Measurements from ENCODE around the gene DDIT3. TPM values are rescaled to one million over a fixed set of nuclear protein-coding genes. Genes with fewer than 3 reads are reported as not detected.

Gene DDIT3
- total RNA-seq, 1 experiment from 2014 or later: 84.7 TPM

- ChIA-PET POLR2A (no interaction called here), RAD21 (ENCODE audit: low non-redundant PET in 1 of 2, low total read pairs in 2 of 2, uncharacterized antibody in 2 of 2, unreplicated experiment in 2 of 2) (no interaction called here), CTCF (interaction anchor here (1.9 kb wide), 1 partner anchor 11 kb away, joined by 6 read pairs; no protein-coding TSS in a partner anchor)
- BruUV-seq (replicated peaks): no TSS peak
- Histone ChIP-seq H3K9me2 (ENCODE audit: insufficient read depth) (no peaks in the 10 kb centered on the region), H4K20me1 (ENCODE audit: insufficient read depth) (no peaks in the 10 kb centered on the region), H3K4me1 (ENCODE audit: control insufficient read depth in 1 of 2, insufficient read depth in 2 of 2, low read length in 2 of 2) (no peaks in the 10 kb centered on the region), H2AFZ (ENCODE audit: low read depth, low read length, poor library complexity, severe bottlenecking) (no peak overlapping the region), H3K36me3 (ENCODE audit: control insufficient read depth in 1 of 2, insufficient read depth in 2 of 2, low read length in 2 of 2) (no peaks in the 10 kb centered on the region), H3K27ac (ENCODE audit: low read depth, low read length) (no peak overlapping the region), H3K27me3 (ENCODE audit: insufficient read depth, low read length) (peaks cover 38% of the 10 kb centered on the region), H3K9me3 (ENCODE audit: control insufficient read depth in 1 of 2, insufficient read depth in 1 of 2, low read depth in 1 of 2, low read length in 2 of 2) (no peaks in the 10 kb centered on the region), H3K9ac (ENCODE audit: low read length) (no peak overlapping the region), H3K4me2 (ENCODE audit: low read length) (no peak overlapping the region), H3K79me2 (ENCODE audit: insufficient read depth, low read length) (no peaks in the 10 kb centered on the region), H3K4me3 (replicated peaks in 1 of 2; ENCODE audit: low read depth in 1 of 2, low read length in 2 of 2) (no peak overlapping the region)
- intact Hi-C loops (cut with micrococcal nuclease): no loop called here
- DNase-seq (ENCODE audit: low read depth, low spot score): no peak
- TF ChIP-seq, protein P1, sequence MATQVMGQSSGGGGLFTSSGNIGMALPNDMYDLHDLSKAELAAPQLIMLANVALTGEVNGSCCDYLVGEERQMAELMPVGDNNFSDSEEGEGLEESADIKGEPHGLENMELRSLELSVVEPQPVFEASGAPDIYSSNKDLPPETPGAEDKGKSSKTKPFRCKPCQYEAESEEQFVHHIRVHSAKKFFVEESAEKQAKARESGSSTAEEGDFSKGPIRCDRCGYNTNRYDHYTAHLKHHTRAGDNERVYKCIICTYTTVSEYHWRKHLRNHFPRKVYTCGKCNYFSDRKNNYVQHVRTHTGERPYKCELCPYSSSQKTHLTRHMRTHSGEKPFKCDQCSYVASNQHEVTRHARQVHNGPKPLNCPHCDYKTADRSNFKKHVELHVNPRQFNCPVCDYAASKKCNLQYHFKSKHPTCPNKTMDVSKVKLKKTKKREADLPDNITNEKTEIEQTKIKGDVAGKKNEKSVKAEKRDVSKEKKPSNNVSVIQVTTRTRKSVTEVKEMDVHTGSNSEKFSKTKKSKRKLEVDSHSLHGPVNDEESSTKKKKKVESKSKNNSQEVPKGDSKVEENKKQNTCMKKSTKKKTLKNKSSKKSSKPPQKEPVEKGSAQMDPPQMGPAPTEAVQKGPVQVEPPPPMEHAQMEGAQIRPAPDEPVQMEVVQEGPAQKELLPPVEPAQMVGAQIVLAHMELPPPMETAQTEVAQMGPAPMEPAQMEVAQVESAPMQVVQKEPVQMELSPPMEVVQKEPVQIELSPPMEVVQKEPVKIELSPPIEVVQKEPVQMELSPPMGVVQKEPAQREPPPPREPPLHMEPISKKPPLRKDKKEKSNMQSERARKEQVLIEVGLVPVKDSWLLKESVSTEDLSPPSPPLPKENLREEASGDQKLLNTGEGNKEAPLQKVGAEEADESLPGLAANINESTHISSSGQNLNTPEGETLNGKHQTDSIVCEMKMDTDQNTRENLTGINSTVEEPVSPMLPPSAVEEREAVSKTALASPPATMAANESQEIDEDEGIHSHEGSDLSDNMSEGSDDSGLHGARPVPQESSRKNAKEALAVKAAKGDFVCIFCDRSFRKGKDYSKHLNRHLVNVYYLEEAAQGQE (IDR thresholded peaks at IDR 0.05; ENCODE audit: low read depth): no peak
- no peak for ATAC-seq
Observed at GRCh38 chr12:57470286-57470969, 49.9 kb downstream of the DDIT3 start.

DNA sequence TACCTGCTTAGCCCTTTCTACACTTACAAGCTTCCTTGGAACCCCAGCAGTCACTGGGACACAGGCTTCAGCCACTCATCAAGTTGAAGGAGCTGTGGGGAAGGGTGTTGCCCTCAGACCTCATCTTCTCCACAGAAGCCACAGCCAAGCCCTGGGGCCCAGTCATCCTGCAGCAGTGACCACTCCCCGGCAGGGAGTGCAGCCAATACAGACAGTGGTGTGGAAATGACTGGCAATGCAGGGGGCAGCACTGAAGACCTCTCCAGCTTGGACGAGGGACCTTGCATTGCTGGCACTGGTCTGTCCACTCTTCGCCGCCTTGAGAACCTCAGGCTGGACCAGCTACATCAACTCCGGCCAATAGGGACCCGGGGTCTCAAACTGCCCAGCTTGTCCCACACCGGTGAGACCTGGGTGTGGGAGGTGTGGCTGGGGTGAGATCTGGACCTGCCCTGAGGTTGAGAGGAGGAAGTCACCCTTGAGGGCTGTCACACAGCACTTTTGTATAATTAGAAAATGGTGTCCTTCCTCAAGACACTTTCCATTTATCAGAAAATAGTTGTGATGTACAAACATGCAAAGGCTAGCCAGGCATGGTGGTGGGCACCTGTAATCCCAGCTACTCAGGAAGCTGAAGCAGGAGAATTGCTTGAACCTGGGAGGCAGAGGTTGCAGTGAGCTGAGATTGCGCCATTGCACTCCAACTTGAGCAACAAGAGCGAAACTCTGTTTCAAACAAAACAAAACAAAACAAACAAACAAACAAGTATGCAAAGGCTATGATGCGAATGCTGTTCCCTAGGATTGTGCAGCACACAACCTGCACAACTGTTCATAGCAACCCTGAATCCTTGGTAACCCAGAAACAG is 50.8 kb downstream of the DDIT3 start:
- RAD21 ChIA-PET (ENCODE audit: low non-redundant PET in 1 of 2, low total read pairs in 2 of 2, uncharacterized antibody in 2 of 2, unreplicated experiment in 2 of 2): no interaction called here
- H3K36me3 ChIP-seq (ENCODE audit: control insufficient read depth in 1 of 2, insufficient read depth in 2 of 2, low read length in 2 of 2): no peaks in the 10 kb centered on the region
- intact Hi-C loops (cut with micrococcal nuclease): no loop called here
- no peaks in the 10 kb centered on the region for H3K9me2 ChIP-seq (ENCODE audit: insufficient read depth)
- no peak overlapping the region for H2AFZ ChIP-seq (ENCODE audit: low read depth, low read length, poor library complexity, severe bottlenecking)
- H3K4me1 ChIP-seq (ENCODE audit: control insufficient read depth in 1 of 2, insufficient read depth in 2 of 2, low read length in 2 of 2): no peaks in the 10 kb centered on the region
- no peak overlapping the region for H3K4me2 ChIP-seq (ENCODE audit: low read length)
- H3K4me3 ChIP-seq (replicated peaks in 1 of 2; ENCODE audit: low read depth in 1 of 2, low read length in 2 of 2): no peak overlapping the region
- no peak overlapping the region for H3K9ac ChIP-seq (ENCODE audit: low read length)
- DNase-seq (ENCODE audit: low read depth, low spot score) (no peak), ATAC-seq (no peak)
- no TSS peak for BruUV-seq (replicated peaks)
- H4K20me1 ChIP-seq (ENCODE audit: insufficient read depth): no peaks in the 10 kb centered on the region
- H3K27ac ChIP-seq (ENCODE audit: low read depth, low read length): no peak overlapping the region
- H3K27me3 ChIP-seq (ENCODE audit: insufficient read depth, low read length): peaks cover 38% of the 10 kb centered on the region
- CTCF ChIA-PET: interaction anchor here (1.9 kb wide), 1 partner anchor 11 kb away, joined by 6 read pairs; no protein-coding TSS in a partner anchor
- H3K9me3 ChIP-seq (ENCODE audit: control insufficient read depth in 1 of 2, insufficient read depth in 1 of 2, low read depth in 1 of 2, low read length in 2 of 2): no peaks in the 10 kb centered on the region
- H3K79me2 ChIP-seq (ENCODE audit: insufficient read depth, low read length): no peaks in the 10 kb centered on the region
- POLR2A ChIA-PET: interaction anchor here (1.3 kb wide), 1 partner anchor 11 kb away, joined by 4 read pairs; no protein-coding TSS in a partner anchor
- TF ChIP-seq EZH2phosphoT487 (IDR thresholded peaks at IDR 0.05; ENCODE audit: borderline replicate concordance): no peak
- TF ChIP-seq SP1 (IDR thresholded peaks at IDR 0.05; ENCODE audit: low read depth): no peak
- TF ChIP-seq, protein P1 (IDR thresholded peaks at IDR 0.05; ENCODE audit: low read depth): no peak
- no peak for TF ChIP-seq JUND (IDR thresholded peaks at IDR 0.05)
- TF ChIP-seq SIN3A (IDR thresholded peaks at IDR 0.05; ENCODE audit: low read depth): no peak
- TF ChIP-seq ATF3 (IDR thresholded peaks at IDR 0.05): no peak
- TF ChIP-seq ZFX (IDR thresholded peaks at IDR 0.05): no peak
- TF ChIP-seq POLR2AphosphoS5 (IDR thresholded peaks at IDR 0.05; ENCODE audit: low read depth, low read length): no peak
- TF ChIP-seq MAX (IDR thresholded peaks at IDR 0.05): no peak

All from HCT116 (cell line).